ENCODE measurements around the gene EML5. TPM values are rescaled to one million over a fixed set of nuclear protein-coding genes. Genes with fewer than 3 reads are reported as not detected.

Gene EML5
- total and polyA plus RNA-seq, 2 of the 13 experiments (the other 11 are each of a cell fraction or from before 2014, with no cell fraction given): 0.11 TPM; not detected in 1

DNA sequence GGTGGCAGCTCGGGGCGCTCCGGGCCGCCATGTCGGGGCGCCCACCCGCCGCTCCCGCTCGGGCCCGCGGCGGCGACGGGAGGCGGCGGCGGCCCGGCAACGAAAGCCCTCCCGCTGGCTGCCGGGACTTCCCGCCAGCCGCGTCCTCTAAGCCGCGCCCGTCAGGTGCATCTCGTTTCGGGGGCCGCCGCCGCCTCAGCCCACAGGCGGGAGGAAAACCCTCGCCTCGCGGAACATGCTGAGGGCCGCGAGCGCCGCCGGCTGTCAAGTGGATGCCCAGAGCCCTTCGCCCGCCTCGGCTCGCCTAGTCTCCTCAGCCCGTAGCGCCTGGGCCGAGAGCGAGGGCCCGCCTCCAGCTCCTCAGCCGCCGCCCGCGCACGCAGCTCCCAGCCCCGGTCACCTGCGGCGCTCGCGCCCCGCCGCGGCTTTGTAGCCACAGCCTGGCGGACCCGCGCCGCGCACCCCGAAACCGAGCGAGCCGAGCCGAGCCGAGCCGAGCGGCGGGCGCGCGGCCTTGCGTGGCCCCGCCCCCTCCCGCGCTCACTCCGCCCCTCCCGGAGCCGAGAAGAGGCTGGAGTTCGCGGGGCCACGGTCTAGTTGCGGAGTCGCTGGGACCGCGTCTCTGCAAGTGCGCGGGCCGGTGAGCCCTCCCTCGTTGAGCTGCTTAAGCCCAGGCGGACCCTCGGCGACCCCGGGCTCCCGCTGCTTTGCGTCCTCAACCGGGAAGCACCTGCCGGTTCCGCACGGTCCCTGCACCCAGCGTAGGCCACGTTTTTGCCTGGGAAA, at the start of gene EML5 (continued):
- TF ChIP-seq, protein P1, sequence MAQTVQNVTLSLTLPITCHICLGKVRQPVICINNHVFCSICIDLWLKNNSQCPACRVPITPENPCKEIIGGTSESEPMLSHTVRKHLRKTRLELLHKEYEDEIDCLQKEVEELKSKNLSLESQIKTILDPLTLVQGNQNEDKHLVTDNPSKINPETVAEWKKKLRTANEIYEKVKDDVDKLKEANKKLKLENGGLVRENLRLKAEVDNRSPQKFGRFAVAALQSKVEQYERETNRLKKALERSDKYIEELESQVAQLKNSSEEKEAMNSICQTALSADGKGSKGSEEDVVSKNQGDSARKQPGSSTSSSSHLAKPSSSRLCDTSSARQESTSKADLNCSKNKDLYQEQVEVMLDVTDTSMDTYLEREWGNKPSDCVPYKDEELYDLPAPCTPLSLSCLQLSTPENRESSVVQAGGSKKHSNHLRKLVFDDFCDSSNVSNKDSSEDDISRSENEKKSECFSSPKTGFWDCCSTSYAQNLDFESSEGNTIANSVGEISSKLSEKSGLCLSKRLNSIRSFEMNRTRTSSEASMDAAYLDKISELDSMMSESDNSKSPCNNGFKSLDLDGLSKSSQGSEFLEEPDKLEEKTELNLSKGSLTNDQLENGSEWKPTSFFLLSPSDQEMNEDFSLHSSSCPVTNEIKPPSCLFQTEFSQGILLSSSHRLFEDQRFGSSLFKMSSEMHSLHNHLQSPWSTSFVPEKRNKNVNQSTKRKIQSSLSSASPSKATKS (CRISPR knock-in tag; IDR thresholded peaks at IDR 0.05): no peak
- TF ChIP-seq, protein P2, sequence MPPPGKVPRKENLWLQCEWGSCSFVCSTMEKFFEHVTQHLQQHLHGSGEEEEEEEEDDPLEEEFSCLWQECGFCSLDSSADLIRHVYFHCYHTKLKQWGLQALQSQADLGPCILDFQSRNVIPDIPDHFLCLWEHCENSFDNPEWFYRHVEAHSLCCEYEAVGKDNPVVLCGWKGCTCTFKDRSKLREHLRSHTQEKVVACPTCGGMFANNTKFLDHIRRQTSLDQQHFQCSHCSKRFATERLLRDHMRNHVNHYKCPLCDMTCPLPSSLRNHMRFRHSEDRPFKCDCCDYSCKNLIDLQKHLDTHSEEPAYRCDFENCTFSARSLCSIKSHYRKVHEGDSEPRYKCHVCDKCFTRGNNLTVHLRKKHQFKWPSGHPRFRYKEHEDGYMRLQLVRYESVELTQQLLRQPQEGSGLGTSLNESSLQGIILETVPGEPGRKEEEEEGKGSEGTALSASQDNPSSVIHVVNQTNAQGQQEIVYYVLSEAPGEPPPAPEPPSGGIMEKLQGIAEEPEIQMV (CRISPR knock-in tag; IDR thresholded peaks at IDR 0.05; ENCODE audit: low read depth): peak; percentile 72
- TF ChIP-seq HNRNPK (IDR thresholded peaks at IDR 0.05; ENCODE audit: low read depth, low read length, poor library complexity, severe bottlenecking) (no peak), FOXA1 (IDR thresholded peaks at IDR 0.05) (no peak), FOXA1 (CRISPR knock-in tag; IDR thresholded peaks at IDR 0.05) (no peak), ZNF24 (IDR thresholded peaks at IDR 0.05) (no peak), ZBTB21 (CRISPR knock-in tag; IDR thresholded peaks at IDR 0.05) (no peak), RFX5 (IDR thresholded peaks at IDR 0.05; ENCODE audit: low read depth, low read length) (no peak), U2AF1 (optimal IDR thresholded peaks at IDR 0.05; ENCODE audit: low read depth, low read length) (no peak), YY1 (IDR thresholded peaks at IDR 0.05; ENCODE audit: insufficient read depth, insufficient replicate concordance, low read depth, low read length) (no peak), POLR2G (IDR thresholded peaks at IDR 0.05; ENCODE audit: low read depth, low read length) (no peak), HNRNPUL1 (IDR thresholded peaks at IDR 0.05; ENCODE audit: low read depth, low read length) (no peak), KLF12 (CRISPR knock-in tag; IDR thresholded peaks at IDR 0.05; ENCODE audit: borderline replicate concordance) (no peak), CBX5 (CRISPR knock-in tag; IDR thresholded peaks at IDR 0.05; ENCODE audit: borderline replicate concordance) (no peak), ZNF720 (CRISPR knock-in tag; IDR thresholded peaks at IDR 0.05) (no peak)
- TF ChIP-seq, protein P3, sequence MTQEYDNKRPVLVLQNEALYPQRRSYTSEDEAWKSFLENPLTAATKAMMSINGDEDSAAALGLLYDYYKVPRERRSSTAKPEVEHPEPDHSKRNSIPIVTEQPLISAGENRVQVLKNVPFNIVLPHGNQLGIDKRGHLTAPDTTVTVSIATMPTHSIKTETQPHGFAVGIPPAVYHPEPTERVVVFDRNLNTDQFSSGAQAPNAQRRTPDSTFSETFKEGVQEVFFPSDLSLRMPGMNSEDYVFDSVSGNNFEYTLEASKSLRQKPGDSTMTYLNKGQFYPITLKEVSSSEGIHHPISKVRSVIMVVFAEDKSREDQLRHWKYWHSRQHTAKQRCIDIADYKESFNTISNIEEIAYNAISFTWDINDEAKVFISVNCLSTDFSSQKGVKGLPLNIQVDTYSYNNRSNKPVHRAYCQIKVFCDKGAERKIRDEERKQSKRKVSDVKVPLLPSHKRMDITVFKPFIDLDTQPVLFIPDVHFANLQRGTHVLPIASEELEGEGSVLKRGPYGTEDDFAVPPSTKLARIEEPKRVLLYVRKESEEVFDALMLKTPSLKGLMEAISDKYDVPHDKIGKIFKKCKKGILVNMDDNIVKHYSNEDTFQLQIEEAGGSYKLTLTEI (CRISPR knock-in tag; conservative IDR thresholded peaks at IDR 0.05): no peak
- TF ChIP-seq, protein P4, sequence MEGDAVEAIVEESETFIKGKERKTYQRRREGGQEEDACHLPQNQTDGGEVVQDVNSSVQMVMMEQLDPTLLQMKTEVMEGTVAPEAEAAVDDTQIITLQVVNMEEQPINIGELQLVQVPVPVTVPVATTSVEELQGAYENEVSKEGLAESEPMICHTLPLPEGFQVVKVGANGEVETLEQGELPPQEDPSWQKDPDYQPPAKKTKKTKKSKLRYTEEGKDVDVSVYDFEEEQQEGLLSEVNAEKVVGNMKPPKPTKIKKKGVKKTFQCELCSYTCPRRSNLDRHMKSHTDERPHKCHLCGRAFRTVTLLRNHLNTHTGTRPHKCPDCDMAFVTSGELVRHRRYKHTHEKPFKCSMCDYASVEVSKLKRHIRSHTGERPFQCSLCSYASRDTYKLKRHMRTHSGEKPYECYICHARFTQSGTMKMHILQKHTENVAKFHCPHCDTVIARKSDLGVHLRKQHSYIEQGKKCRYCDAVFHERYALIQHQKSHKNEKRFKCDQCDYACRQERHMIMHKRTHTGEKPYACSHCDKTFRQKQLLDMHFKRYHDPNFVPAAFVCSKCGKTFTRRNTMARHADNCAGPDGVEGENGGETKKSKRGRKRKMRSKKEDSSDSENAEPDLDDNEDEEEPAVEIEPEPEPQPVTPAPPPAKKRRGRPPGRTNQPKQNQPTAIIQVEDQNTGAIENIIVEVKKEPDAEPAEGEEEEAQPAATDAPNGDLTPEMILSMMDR (CRISPR knock-in tag; IDR thresholded peaks at IDR 0.05): peak; percentile 46; the same call in 1 of the 2 replicates
- TF ChIP-seq, protein P5, sequence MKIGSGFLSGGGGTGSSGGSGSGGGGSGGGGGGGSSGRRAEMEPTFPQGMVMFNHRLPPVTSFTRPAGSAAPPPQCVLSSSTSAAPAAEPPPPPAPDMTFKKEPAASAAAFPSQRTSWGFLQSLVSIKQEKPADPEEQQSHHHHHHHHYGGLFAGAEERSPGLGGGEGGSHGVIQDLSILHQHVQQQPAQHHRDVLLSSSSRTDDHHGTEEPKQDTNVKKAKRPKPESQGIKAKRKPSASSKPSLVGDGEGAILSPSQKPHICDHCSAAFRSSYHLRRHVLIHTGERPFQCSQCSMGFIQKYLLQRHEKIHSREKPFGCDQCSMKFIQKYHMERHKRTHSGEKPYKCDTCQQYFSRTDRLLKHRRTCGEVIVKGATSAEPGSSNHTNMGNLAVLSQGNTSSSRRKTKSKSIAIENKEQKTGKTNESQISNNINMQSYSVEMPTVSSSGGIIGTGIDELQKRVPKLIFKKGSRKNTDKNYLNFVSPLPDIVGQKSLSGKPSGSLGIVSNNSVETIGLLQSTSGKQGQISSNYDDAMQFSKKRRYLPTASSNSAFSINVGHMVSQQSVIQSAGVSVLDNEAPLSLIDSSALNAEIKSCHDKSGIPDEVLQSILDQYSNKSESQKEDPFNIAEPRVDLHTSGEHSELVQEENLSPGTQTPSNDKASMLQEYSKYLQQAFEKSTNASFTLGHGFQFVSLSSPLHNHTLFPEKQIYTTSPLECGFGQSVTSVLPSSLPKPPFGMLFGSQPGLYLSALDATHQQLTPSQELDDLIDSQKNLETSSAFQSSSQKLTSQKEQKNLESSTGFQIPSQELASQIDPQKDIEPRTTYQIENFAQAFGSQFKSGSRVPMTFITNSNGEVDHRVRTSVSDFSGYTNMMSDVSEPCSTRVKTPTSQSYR (CRISPR knock-in tag; IDR thresholded peaks at IDR 0.05; ENCODE audit: borderline replicate concordance): no peak
